ENCODE data around the gene APOB. TPM values are rescaled to one million over a fixed set of nuclear protein-coding genes. Genes with fewer than 3 reads are reported as not detected.

APOB gene
- total RNA-seq, 1 donor, result under 0.01 TPM

- DNase-seq (ENCODE audit: low read depth), result no peak
- no peak for TF ChIP-seq CTCF (IDR thresholded peaks at IDR 0.05; ENCODE audit: insufficient read depth, low read depth, low read length)
- no peak overlapping the region for H3K4me3 ChIP-seq (ENCODE audit: low read depth, low read length)
Observed at GRCh38 chr2:21025690-21026478, 18.0 kb downstream of the APOB start.

- no peak for DNase-seq (ENCODE audit: low read depth)
- no peak overlapping the region for H3K4me3 ChIP-seq (ENCODE audit: low read depth, low read length)
- no peak for TF ChIP-seq CTCF (IDR thresholded peaks at IDR 0.05; ENCODE audit: insufficient read depth, low read depth, low read length)
Observed at GRCh38 chr2:21024722-21025389, 19.0 kb downstream of the APOB start.

- DNase-seq (ENCODE audit: low read depth), result no peak
- no peak overlapping the region for H3K4me3 ChIP-seq (ENCODE audit: low read depth, low read length)
- TF ChIP-seq CTCF (IDR thresholded peaks at IDR 0.05; ENCODE audit: insufficient read depth, low read depth, low read length), result no peak
Observed at GRCh38 chr2:21024198-21024597, 19.7 kb downstream of the APOB start.

GRCh38 chr2:21023419-21024181 lies 20.3 kb downstream of the APOB start:
- H3K4me3 ChIP-seq (ENCODE audit: low read depth, low read length), result no peak overlapping the region
- DNase-seq (ENCODE audit: low read depth), result no peak
- no peak for TF ChIP-seq CTCF (IDR thresholded peaks at IDR 0.05; ENCODE audit: insufficient read depth, low read depth, low read length)

- TF ChIP-seq CTCF (IDR thresholded peaks at IDR 0.05; ENCODE audit: insufficient read depth, low read depth, low read length), result no peak
- H3K4me3 ChIP-seq (ENCODE audit: low read depth, low read length), result no peak overlapping the region
- no peak for DNase-seq (ENCODE audit: low read depth)
Observed at GRCh38 chr2:21022792-21023367, 21.0 kb downstream of the APOB start.

GRCh38 chr2:21021430-21021829 lies 22.4 kb downstream of the APOB start:
- no peak for TF ChIP-seq CTCF (IDR thresholded peaks at IDR 0.05; ENCODE audit: insufficient read depth, low read depth, low read length)
- no peak for DNase-seq (ENCODE audit: low read depth)
- H3K4me3 ChIP-seq (ENCODE audit: low read depth, low read length), result no peak overlapping the region
